Measurements from ENCODE around the gene ST7. TPM values are rescaled to one million over a fixed set of nuclear protein-coding genes. Genes with fewer than 3 reads are reported as not detected.

ST7 gene
- total RNA-seq, 1 experiment from 2014 or later, result 38.2 TPM

DNA sequence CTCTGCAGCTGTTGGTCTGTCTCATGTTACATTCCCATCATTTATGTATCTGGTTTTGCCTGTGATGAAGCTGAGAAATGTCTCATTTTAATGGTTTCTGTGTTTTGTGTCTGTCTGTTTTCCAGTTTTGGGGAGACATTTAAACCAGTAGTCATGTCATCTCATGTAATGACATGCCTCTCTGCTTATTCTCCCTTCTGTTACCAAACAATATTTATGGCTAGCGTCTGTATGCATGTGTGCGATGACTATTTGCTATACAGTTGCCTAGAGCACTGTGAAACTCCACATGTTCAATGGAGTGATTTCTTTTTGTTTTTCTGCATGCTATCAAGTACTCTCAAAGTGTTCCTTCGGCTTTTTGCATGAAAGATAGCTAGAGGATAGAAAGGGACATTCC is 132.0 kb downstream of the ST7 start:
- Histone ChIP-seq H3K27me3 (replicated peaks; ENCODE audit: control insufficient read depth, insufficient read depth, low read length) (no peaks in the 10 kb centered on the region), H3K36me3 (ENCODE audit: control insufficient read depth, insufficient read depth, low read length) (no peaks in the 10 kb centered on the region), H3K9me3 (no peaks in the 10 kb centered on the region), H3K4me3 (ENCODE audit: low read depth, low read length) (no peak overlapping the region), H3K4me1 (peaks cover 10% of the 10 kb centered on the region)
- Mint-ChIP-seq H3K4me1 (ENCODE audit: low read depth, unreplicated experiment) (peaks cover 14% of the 10 kb centered on the region), H3K27ac (ENCODE audit: unreplicated experiment) (no peak overlapping the region), H3K9me3 (ENCODE audit: unreplicated experiment) (no peaks in the 10 kb centered on the region), H3K27me3 (ENCODE audit: insufficient read depth, unreplicated experiment) (no peaks in the 10 kb centered on the region), H3K4me3 (ENCODE audit: unreplicated experiment) (no peak overlapping the region), H3K36me3 (ENCODE audit: insufficient read depth, unreplicated experiment) (no peaks in the 10 kb centered on the region)
- ChIA-PET POLR2A (no interaction called here), CTCF (no interaction called here)
- TF ChIP-seq CTCF (IDR thresholded peaks at IDR 0.05; ENCODE audit: insufficient read depth in 1 of 2, low read depth in 1 of 2, low read length in 1 of 2, severe bottlenecking in 1 of 2, unreplicated experiment in 1 of 2), result no peak
- intact Hi-C loops (cut with micrococcal nuclease; ENCODE audit: unreplicated experiment), result no loop called here
- no TSS peak for BruUV-seq (replicated peaks)
- DNase-seq, result no peak

DNA sequence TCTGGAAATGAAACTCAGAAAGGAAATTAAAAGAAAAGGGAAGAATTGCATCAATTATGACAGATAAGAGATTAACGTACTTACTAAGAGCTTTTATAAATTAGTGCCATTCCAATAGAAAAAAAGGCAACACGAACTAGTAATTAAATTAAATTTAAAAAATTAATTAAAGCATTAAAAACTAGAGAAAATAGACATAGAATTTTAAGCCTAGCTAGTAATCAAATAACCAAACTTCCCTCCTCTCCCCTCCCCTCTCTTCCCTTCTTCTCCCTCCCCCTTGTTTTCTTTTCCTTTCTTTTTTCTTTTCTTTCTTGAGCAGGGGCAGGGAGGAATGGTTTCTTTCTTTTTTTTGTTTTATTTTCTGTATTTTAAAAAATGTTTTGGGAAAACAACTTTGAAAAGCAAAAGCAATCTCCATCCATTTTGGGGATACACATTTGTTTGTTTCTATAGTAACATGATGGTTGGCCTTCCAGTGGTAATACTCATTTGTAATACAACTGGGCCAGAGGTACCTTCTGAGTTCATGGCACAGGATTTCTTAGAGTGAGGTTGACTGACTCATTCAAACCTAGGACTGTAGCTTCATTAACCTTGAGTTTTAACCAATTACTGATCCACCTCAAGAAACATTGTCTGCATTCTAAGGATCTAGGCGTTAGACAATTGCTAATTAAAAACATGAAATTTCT is 132.6 kb downstream of the ST7 start:
- Histone ChIP-seq H3K36me3 (ENCODE audit: control insufficient read depth, insufficient read depth, low read length) (no peaks in the 10 kb centered on the region), H3K9me3 (no peaks in the 10 kb centered on the region), H3K4me3 (ENCODE audit: low read depth, low read length) (no peak overlapping the region), H3K4me1 (peaks cover 10% of the 10 kb centered on the region), H3K27me3 (replicated peaks; ENCODE audit: control insufficient read depth, insufficient read depth, low read length) (no peaks in the 10 kb centered on the region)
- CTCF ChIA-PET, result no interaction called here
- no peaks in the 10 kb centered on the region for H3K27me3 Mint-ChIP-seq (ENCODE audit: insufficient read depth, unreplicated experiment)
- H3K9me3 Mint-ChIP-seq (ENCODE audit: unreplicated experiment), result no peaks in the 10 kb centered on the region
- H3K4me1 Mint-ChIP-seq (ENCODE audit: low read depth, unreplicated experiment), result peaks cover 14% of the 10 kb centered on the region
- intact Hi-C loops (cut with micrococcal nuclease; ENCODE audit: unreplicated experiment), result no loop called here
- DNase-seq, result no peak
- TF ChIP-seq CTCF (IDR thresholded peaks at IDR 0.05; ENCODE audit: insufficient read depth in 1 of 2, low read depth in 1 of 2, low read length in 1 of 2, severe bottlenecking in 1 of 2, unreplicated experiment in 1 of 2), result no peak
- H3K4me3 Mint-ChIP-seq (ENCODE audit: unreplicated experiment), result no peak overlapping the region
- POLR2A ChIA-PET, result no interaction called here
- H3K36me3 Mint-ChIP-seq (ENCODE audit: insufficient read depth, unreplicated experiment), result no peaks in the 10 kb centered on the region
- H3K27ac Mint-ChIP-seq (ENCODE audit: unreplicated experiment), result no peak overlapping the region
- BruUV-seq (replicated peaks), result no TSS peak

DNA sequence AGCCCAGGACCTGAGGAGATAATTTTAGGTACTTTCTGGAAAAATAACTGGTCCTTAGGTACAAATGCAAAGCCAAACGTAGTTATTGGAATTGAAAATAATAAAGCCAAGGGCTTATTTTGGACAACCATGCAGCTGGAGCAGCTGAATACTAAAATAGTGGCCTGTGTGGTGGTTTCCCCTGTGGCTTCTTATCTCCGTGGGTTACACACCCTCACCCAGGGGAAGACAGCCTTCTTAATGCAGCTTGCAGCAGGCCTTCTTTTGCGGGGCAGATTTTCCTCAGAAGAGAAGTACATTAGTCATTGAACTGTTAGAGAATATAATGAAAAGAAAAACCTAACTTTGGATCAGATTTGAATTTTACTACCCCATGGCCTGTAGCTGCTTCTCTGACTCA is 133.5 kb downstream of the ST7 start:
- ChIA-PET CTCF (no interaction called here), POLR2A (no interaction called here)
- Mint-ChIP-seq H3K4me3 (ENCODE audit: unreplicated experiment) (no peak overlapping the region), H3K27ac (ENCODE audit: unreplicated experiment) (no peak overlapping the region), H3K9me3 (ENCODE audit: unreplicated experiment) (no peaks in the 10 kb centered on the region), H3K36me3 (ENCODE audit: insufficient read depth, unreplicated experiment) (no peaks in the 10 kb centered on the region), H3K27me3 (ENCODE audit: insufficient read depth, unreplicated experiment) (no peaks in the 10 kb centered on the region), H3K4me1 (ENCODE audit: low read depth, unreplicated experiment) (peaks cover 14% of the 10 kb centered on the region)
- intact Hi-C loops (cut with micrococcal nuclease; ENCODE audit: unreplicated experiment), result no loop called here
- Histone ChIP-seq H3K4me3 (ENCODE audit: low read depth, low read length) (no peak overlapping the region), H3K36me3 (ENCODE audit: control insufficient read depth, insufficient read depth, low read length) (no peaks in the 10 kb centered on the region), H3K4me1 (peaks cover 10% of the 10 kb centered on the region), H3K9me3 (no peaks in the 10 kb centered on the region), H3K27me3 (replicated peaks; ENCODE audit: control insufficient read depth, insufficient read depth, low read length) (no peaks in the 10 kb centered on the region)
- DNase-seq, result no peak
- BruUV-seq (replicated peaks), result no TSS peak
- TF ChIP-seq CTCF (IDR thresholded peaks at IDR 0.05; ENCODE audit: insufficient read depth in 1 of 2, low read depth in 1 of 2, low read length in 1 of 2, severe bottlenecking in 1 of 2, unreplicated experiment in 1 of 2), result no peak
